D341Med (cell line): ENCODE results near the gene POLRMT.
"Not testable (repeated sequence)": the region's sequence is repeated elsewhere in the genome, so short reads cannot be mapped to it uniquely, and the experiment has no call there.

Experiments used
- DNase-seq: peaks from one replicate; pipeline ENCODE4 v3.0.0; 2012; ENCODE audit warnings: low spot score

POLRMT gene

GRCh38 chr19:647566-648284 lies 14.4 kb upstream of the POLRMT start:
- DNase-seq: no peak

- no peak for DNase-seq
Observed at GRCh38 chr19:646779-647565, 13.6 kb upstream of the POLRMT start.

- DNase-seq: no peak
Observed at GRCh38 chr19:645912-646778, 12.8 kb upstream of the POLRMT start.

- no peak for DNase-seq
Observed at GRCh38 chr19:644789-645188, 11.5 kb upstream of the POLRMT start.

GRCh38 chr19:644363-644762 lies 11.0 kb upstream of the POLRMT start:
- peak; percentile 67 for DNase-seq

- DNase-seq: no peak
Observed at GRCh38 chr19:643736-644135, 10.4 kb upstream of the POLRMT start.

- DNase-seq: no peak
Observed at GRCh38 chr19:642767-643727, 9.7 kb upstream of the POLRMT start.

- no peak for DNase-seq
Observed at GRCh38 chr19:641702-642101, 8.4 kb upstream of the POLRMT start.

GRCh38 chr19:640606-641189 lies 7.4 kb upstream of the POLRMT start:
- DNase-seq: no peak

- DNase-seq: no peak
Observed at GRCh38 chr19:640161-640558, 6.8 kb upstream of the POLRMT start.

- peak; percentile 100 for DNase-seq
Observed at GRCh38 chr19:639253-640160, 6.2 kb upstream of the POLRMT start, which contains the start of gene FGF22. FGF22 (plus strand) TSS chr19:639879; CDS start chr19:639926, 47 bp downstream.

GRCh38 chr19:638906-639252 lies 5.5 kb upstream of the POLRMT start:
- DNase-seq: no peak

GRCh38 chr19:634975-635652 lies 1.8 kb upstream of the POLRMT start:
- DNase-seq: no peak

GRCh38 chr19:633786-634639 lies 676 bp upstream of the POLRMT start:
- DNase-seq: no peak

- peak; percentile 72 for DNase-seq
Observed at GRCh38 chr19:632579-633067, 714 bp downstream of the POLRMT start.

- DNase-seq: no peak
Observed at GRCh38 chr19:629961-630714, 3.2 kb downstream of the POLRMT start.

GRCh38 chr19:629515-629914 lies 3.8 kb downstream of the POLRMT start:
- DNase-seq: not testable (repeated sequence)
